Breast epithelium (tissue), 4 donors: ENCODE results near the gene CT45A9. TPM values are rescaled to one million over a fixed set of nuclear protein-coding genes. Genes with fewer than 3 reads are reported as not detected.
"Not testable (repeated sequence)": the region's sequence is repeated elsewhere in the genome, so short reads cannot be mapped to it uniquely, and the experiment has no call there.

Experiments used
- DNase-seq, 2 donors: peaks; one replicate each; pipeline ENCODE4 v3.0.0-alpha.2; 2019; ENCODE audit warnings: low spot score in 2 of 2
- H3K27ac ChIP-seq, 2 donors: fragments of 200-600 bp; sonication (generic) in 1 of 2; one replicate each; pipeline ENCODE4 v1.5.1; 2016 to 2019; ENCODE audit warnings: mild to moderate bottlenecking in 1 of 2
- H3K27me3 ChIP-seq, 2 donors: fragments of 200-600 bp; sonication (generic) in 1 of 2; one replicate each; pipeline versions ENCODE4 v1.5.1 to v1.6.0; 2017 to 2019; ENCODE audit warnings: control low read depth in 1 of 2, mild to moderate bottlenecking in 1 of 2
- H3K36me3 ChIP-seq: fragments of 200-600 bp; one replicate; pipeline ENCODE4 v1.5.1; 2019
- H3K4me1 ChIP-seq, 2 donors: fragments of 200-600 bp; sonication (generic); one replicate each; pipeline ENCODE4 v1.5.1; 2016 to 2019; ENCODE audit warnings: control low read depth in 1 of 2
- H3K4me3 ChIP-seq, 3 donors: fragments of 200-600 bp; sonication (generic); 1 replicate in 2 of 3; 2 replicates in 1 of 3; pipeline ENCODE4 v1.5.1; 2016 to 2019; ENCODE audit warnings: mild to moderate bottlenecking in 3 of 3, moderate library complexity in 2 of 3
- H3K9me3 ChIP-seq, 2 donors: fragments of 200-600 bp; sonication (generic) in 1 of 2; one replicate each; pipeline ENCODE4 v1.5.1; 2016 to 2019; ENCODE audit warnings: control low read depth in 1 of 2
- CTCF ChIP-seq, 3 donors: fragments of 450-650 bp; IDR thresholded peaks; one replicate each; pipeline ENCODE4 v1.5.1; 2016 to 2017; ENCODE audit warnings: antibody characterized with exemption in 3 of 3, mild to moderate bottlenecking in 3 of 3, moderate library complexity in 3 of 3
- POLR2A ChIP-seq: fragments of 450-650 bp; IDR thresholded peaks from one replicate; pipeline ENCODE4 v1.6.1; 2016; ENCODE audit warnings: antibody characterized with exemption, mild to moderate bottlenecking, moderate library complexity
- POLR2AphosphoS5 ChIP-seq, 3 donors: sonication (generic); formaldehyde crosslinking; IDR thresholded peaks; one replicate each; pipeline ENCODE4 v1.6.1; 2017; ENCODE audit warnings: antibody characterized with exemption in 3 of 3
- intact Hi-C: fragments of 100-400 bp; cut with DNase I; formaldehyde crosslinking; loops from one replicate; pipeline ENCODE4 v1.15.1; 2023; ENCODE audit warnings: low total_unique reads
- total RNA-seq, 3 donors: library from RNA; depleted of rRNA; stranded (reverse); fragments of >200 nt; gene quantifications; one replicate each; pipeline ENCODE4 v1.1.0, GENCODE V29; 2016

Gene CT45A9
- total RNA-seq, 3 donors from 2014 or later = not detected

GRCh38 chrX:135890087-135890585, 18.5 kb upstream of the CT45A9 start:
- peaks cover 0 to 16% of the 10 kb centered on the region in 2 donors for H3K27me3 ChIP-seq
- DNase-seq = no peak
- H3K9me3 ChIP-seq = no peaks in the 10 kb centered on the region
- H3K4me1 ChIP-seq = no peaks in the 10 kb centered on the region
- TF ChIP-seq CTCF (IDR thresholded peaks at IDR 0.05) (no peak), POLR2A (no peak), POLR2AphosphoS5 (IDR thresholded peaks at IDR 0.05) (no peak)
- no peak overlapping the region for H3K4me3 ChIP-seq
- no peak overlapping the region for H3K27ac ChIP-seq
- intact Hi-C loops = no loop called here
- H3K36me3 ChIP-seq = no peaks in the 10 kb centered on the region

- intact Hi-C loops, H3K9me3 ChIP-seq, DNase-seq, H3K27ac ChIP-seq, H3K4me1 ChIP-seq, H3K36me3 ChIP-seq, H3K4me3 ChIP-seq: not testable (repeated sequence)
- peaks cover 0 to 16% of the 10 kb centered on the region in 2 donors for H3K27me3 ChIP-seq
Observed at GRCh38 chrX:135888976-135889375, 17.4 kb upstream of the CT45A9 start.

- H3K9me3 ChIP-seq, H3K27ac ChIP-seq, H3K4me1 ChIP-seq, intact Hi-C loops, H3K36me3 ChIP-seq, H3K4me3 ChIP-seq, DNase-seq: not testable (repeated sequence)
- H3K27me3 ChIP-seq = peaks cover 0 to 16% of the 10 kb centered on the region in 2 donors
Observed at GRCh38 chrX:135888230-135888629, 16.6 kb upstream of the CT45A9 start.

- H3K27me3 ChIP-seq, H3K9me3 ChIP-seq, H3K27ac ChIP-seq, DNase-seq, H3K4me1 ChIP-seq, intact Hi-C loops, H3K36me3 ChIP-seq, H3K4me3 ChIP-seq: not testable (repeated sequence)
Observed at GRCh38 chrX:135882741-135883140, 11.1 kb upstream of the CT45A9 start.

- H3K27ac ChIP-seq, H3K27me3 ChIP-seq, H3K4me3 ChIP-seq, intact Hi-C loops, H3K9me3 ChIP-seq, DNase-seq, H3K4me1 ChIP-seq, H3K36me3 ChIP-seq: not testable (repeated sequence)
Observed at GRCh38 chrX:135854438-135854837, 17.2 kb downstream of the CT45A9 start, which contains the start of gene CT45A8. CT45A8 (minus strand) TSS chrX:135854538; CDS start chrX:135850783, 3,755 bp downstream.

- H3K36me3 ChIP-seq, H3K9me3 ChIP-seq, H3K4me3 ChIP-seq, DNase-seq, H3K27ac ChIP-seq, intact Hi-C loops, H3K27me3 ChIP-seq, H3K4me1 ChIP-seq: not testable (repeated sequence)
Observed at GRCh38 chrX:135837180-135837579, 34.4 kb downstream of the CT45A9 start, which contains the start of gene CT45A7. CT45A7 (minus strand) TSS chrX:135837280; CDS start chrX:135833533, 3,747 bp downstream.

GRCh38 chrX:135819912-135820311, 51.7 kb downstream of the CT45A9 start, which contains the start of gene CT45A2:
CT45A2 (minus strand) TSS chrX:135820012; CDS start chrX:135816265, 3,747 bp downstream.
- DNase-seq, intact Hi-C loops, H3K4me3 ChIP-seq, H3K4me1 ChIP-seq, H3K9me3 ChIP-seq, H3K36me3 ChIP-seq, H3K27ac ChIP-seq, H3K27me3 ChIP-seq: not testable (repeated sequence)

Other genes with a start within 250 kb of the CT45A9 start
- gene CT45A1, start 158.2 kb downstream of the CT45A9 start, total RNA-seq = not detected
- not detected for gene CT45A3, start 103.6 kb downstream of the CT45A9 start, total RNA-seq
- gene CT45A5, start 86.3 kb downstream of the CT45A9 start, total RNA-seq = not detected
- not detected for gene CT45A6, start 69.0 kb downstream of the CT45A9 start, total RNA-seq
- not detected for gene CT45A2, start 51.8 kb downstream of the CT45A9 start, total RNA-seq
- gene CT45A7, start 34.5 kb downstream of the CT45A9 start, total RNA-seq = not detected
- not detected for gene CT45A8, start 17.3 kb downstream of the CT45A9 start, total RNA-seq
- not detected for gene CT45A10, start 21.6 kb upstream of the CT45A9 start, total RNA-seq
- not detected for gene SAGE1, start 21.9 kb upstream of the CT45A9 start, total RNA-seq
- 10 to 100 TPM; 22.0 to 33.1 (median 25.6) TPM for gene MMGT1, start 102.2 kb upstream of the CT45A9 start, total RNA-seq
- 10 to 100 TPM; 12.5 to 17.1 (median 12.9) TPM for gene SLC9A6, start 113.6 kb upstream of the CT45A9 start, total RNA-seq